ENCODE results near the gene PGC.

The PGC gene

GRCh38 chr6:41743406-41744235 lies 3.6 kb downstream of the PGC start:
- no peak for DNase-seq

DNA sequence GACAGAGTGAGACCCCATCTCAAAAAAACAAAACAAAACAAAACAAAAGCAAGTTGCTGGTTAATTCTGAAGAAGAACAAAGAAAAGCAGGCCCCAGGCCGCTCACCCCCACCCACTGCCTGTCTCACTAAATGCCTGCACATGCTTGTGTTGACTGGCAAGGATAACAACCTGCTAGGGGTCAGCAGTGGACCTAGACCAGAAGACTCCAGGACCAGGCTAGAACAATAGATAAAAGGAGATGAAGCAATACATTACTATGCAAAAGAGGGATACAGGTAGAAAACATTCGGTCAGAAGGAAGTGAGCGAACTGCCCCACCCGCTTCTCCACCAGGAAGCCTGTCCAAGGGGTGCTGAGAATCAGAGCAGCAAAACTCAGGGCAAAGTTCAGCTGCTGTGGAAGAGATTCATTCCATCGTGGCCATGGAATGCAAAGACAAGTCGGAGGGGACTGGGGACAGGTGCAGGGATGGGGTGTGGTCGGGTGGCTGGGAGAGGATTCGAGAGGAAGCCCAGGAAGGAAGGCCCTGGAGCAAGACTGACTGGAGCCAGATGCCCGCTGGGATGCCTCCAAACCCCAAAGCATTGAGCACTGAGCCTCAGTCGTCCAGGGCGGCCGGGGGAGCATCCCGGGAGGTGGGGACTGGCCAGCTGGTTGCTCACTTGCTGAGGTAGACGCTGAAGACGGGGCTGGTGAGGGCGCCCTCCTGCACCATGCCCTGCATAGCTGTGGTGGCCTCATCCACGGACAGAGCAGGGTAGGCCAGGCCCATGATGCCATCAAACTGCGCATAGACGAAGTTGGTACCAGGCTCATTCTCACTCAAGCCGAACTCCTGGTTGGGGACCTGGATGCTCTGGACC lies 5.3 kb downstream of the PGC start:
- DNase-seq = no peak

DNA sequence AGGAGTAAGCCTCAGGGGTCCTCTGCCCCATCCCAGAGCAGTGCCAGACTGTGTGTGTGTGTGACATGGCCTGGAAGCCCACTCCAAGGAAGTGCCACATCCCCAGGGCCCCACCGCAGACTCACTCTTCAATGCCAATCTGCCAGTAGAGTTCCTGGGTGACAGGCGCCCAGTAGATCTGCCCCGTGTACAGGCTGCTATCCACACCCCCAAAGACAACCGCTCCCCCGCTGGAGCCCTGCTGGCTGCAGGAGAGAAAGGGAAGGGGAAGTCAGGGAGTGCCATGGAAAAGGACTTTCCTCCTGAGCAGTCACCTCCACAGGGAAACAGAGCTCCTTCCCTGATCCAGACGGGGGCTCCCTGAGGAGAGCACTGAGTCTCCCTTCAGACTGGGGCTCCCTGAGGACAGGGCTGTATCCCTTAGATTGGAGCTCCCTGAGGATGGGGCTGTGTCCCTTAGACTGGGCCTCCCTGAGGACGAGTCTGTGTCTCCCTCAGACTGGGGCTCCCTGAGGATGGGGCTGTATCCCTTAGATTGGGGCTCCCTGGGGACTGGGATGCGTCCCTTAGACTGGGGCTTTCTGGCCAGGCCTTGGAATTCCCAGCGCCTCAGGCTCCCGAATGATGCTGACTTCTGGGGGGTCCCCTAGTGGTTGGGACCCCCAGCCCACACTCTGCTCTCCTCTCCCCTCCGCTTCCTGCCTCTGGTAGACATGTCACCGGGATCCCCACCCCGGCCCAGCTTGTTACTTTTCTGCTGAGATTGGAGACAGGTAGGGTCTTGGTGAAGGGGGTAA lies 6.6 kb downstream of the PGC start:
- DNase-seq = no peak

DNA sequence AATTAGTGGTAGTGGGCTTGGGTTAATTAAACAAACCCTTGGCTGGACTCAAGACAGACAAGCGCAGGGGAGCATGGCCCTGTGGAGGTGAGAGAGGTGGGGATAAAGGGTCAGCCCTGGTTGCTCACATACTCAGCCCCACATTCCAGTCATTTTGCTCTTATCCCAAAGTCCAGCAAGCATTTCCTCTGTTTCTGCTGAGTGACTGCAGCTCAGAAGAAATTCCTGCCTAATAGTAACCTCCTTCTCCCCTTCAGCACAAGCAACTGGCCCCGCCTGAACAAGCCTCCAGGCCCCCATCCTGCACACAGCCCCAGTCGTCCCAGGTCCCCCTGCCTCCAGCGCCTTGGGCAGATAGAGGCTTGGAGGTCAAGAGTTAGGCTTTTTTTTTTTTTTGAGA lies 8.2 kb downstream of the PGC start:
- no peak for DNase-seq

DNA sequence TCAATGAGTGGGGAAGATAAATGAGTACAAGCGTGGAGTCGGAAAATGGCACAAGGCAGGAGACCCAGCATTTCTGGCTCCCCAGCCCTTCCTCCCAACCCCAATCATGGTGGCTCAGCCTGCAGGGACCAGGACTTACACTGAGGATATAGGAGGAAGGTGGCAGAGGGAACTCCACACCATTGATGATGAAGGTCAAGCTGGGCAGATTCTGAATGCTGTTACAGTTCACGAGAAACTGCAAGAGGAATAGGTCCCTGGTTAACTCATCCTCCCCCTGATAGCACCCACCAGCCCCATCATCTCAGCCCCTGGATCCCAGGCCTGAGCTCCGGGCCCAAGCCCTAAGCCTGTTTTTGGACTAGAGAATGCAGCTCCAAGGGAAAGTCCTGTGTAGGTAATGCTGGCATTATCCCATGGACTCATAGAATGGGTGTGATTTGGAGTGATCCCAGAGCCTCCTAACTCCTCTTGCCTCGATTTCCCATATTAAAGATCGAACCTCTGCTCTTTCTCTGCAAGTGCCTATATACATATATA lies 9.5 kb downstream of the PGC start:
- DNase-seq = no peak

- DNase-seq = no peak
These were observed 10.2 kb downstream of the PGC start for GRCh38 chr6:41736800-41737555.

GRCh38 chr6:41736186-41736733 lies 10.9 kb downstream of the PGC start:
- DNase-seq = no peak

- DNase-seq = peak; percentile 97
These were observed 11.6 kb downstream of the PGC start, which contains the start of gene TFEB for GRCh38 chr6:41735427-41736185. TSS of gene TFEB (minus strand) at chr6:41735608. CDS start at chr6:41691213, 44,395 bp downstream.

- DNase-seq = peak; percentile 77
These were observed 12.4 kb downstream of the PGC start for GRCh38 chr6:41734666-41735426.

GRCh38 chr6:41733707-41734665 lies 13.2 kb downstream of the PGC start:
- peak; percentile 74 for DNase-seq

DNA sequence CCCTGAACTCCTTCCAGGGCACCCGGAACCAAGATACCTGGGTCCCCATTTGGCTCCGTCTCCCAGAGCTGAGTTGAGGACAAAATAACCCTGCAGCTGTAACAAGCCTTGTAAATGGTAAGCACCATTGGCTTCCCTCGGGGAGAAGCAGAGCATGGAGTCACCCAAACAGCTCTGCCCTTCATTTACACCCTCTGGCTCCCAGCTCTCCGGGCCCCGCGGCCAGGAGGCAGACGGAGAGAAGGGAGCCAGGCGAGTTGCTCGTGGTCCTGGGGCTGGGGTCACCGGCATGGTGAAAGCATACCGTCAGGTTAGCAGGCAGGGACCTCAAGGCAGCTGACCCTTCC lies 13.9 kb downstream of the PGC start:
- DNase-seq = no peak

DNA sequence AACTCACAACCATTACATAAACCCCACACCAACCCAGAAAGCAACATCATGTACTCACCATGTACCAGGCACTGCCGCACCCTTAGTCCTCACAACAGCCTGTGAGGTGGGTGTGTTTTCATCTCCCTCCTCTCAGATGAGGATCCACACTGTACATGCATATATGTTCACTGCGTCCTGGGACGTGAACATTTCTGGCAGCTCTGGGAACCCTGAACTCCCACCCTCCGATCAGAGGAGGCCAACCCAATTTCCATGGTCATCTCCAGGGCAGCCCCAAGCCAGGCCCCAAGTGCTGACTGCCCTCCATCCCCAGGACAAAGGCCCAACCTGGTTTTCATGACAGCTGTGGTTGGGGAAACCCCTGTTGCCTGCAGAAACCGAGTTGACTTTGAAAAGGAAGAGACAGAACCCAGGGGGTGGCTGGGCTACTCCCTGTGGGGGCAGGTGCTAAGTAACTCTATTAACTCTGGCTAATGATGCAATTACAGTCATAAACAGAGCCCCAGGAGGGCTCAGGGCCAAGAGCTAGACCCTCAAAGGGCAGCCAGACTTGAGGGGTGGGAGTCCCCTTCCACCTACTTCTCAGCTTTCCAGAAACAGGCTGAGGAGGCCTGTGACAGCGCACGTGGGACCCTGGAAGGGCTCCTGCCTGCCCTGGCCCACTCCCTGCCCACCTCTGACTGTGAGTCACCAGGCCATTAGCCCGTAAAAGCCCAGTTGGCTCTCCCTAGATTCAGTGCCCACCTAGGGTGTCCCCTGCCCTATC lies 14.4 kb downstream of the PGC start:
- peak; percentile 57 for DNase-seq

DNA sequence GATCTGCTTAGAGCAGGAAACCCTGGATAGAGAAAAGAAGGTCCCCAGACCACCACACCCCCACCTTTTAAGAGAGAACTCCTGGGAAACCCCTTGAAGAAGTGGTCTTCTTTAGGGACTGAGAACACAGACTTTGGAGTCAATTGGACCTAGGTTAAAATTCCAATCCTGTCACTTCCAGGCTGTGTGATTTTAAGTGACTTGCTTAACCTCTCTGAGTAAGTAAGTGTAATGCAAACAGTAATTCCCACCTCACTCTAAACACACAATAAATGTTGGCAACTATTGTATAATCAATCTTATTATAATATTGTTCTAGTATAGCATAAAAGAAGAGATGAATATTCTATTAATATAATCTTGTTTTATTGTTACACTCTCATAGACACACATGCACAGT lies 15.0 kb downstream of the PGC start:
- DNase-seq = no peak

DNA sequence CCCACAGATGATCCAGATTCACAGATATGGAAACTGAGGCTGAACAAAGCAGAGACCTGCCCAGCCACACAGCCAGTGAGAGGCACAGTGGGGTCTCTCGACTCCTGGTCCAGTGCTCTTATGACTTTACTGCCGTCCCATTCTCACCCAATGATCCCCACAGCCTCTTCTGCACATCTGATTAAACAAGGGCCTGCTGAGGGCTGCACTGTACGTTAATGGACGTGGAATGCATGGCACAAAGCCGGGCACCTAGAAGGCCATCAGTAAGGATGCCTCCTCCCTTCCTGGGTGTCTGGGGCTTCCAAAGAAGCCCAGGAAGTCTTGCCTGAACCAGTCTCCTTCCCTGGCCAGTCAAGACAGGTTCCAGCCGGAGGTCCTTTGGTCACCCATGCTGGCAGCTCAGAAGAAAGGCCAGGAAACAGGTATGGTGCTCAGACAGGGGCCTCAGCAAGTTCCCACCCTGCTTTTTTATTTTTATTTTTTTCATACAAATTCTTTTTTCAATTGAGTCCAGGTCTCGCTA lies 15.6 kb downstream of the PGC start:
- DNase-seq = no peak

DNA sequence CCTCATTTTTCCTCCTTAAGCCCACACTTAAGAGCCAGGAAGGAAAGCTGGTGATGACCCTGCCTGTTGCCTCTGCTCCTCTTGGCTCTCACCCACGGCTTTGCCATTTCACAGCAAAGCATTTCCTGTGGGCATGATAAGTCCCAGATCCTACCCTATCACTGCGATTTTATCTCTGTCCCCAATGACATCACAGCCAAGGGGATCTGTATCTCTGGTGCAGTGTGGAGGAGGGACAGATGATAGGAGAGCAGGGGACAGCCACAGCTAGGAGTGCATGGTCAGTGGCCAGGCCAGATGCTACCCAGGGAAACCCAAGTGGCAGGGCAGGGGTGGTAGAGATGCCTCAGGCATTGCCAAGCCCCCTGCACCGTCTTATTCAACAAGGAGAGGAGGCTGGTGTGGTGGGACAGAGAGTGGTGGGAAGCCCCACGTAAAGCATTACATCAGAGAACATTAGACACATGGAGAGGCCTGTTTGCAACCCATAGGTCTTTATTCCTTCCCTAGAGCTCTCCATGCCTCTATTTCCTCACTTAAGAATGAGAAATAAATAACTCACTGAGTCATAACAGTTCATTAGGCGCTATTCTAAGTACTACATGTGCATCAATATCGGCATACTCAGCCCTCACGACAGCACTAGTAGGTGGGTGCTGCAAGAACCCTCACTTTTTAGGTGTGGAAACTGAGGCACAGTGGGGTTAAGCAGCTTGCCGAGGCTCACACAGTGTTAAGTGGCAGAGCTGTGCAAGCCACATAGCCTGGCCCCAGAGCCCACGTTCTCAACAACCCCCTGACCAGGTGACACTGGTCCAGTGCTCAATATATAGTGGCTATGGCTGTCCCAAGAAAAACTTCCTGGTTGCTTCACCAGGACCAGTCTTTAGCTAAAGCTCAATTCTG lies 16.4 kb downstream of the PGC start:
- DNase-seq = no peak

- DNase-seq = no peak
These were observed 17.6 kb downstream of the PGC start for GRCh38 chr6:41729624-41730023.

DNA sequence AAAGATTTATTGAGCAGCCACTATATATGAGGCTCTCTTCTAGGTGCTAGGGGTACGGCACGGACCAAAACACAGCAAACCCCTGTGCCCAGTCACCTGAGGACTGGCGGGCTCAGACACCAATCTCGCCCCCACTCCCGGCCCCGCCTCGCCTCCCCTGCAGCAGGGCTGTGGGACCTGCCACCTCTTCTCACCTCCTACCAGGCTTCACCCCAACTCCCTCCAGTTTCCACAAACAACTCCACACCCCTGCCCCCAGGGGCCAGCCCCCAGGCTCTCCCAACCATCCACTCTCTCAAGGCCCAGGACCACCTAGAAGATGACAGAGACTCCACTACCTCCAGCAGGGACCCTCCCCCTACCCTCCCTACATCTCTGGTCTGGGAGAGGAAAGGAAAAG lies 18.2 kb downstream of the PGC start:
- DNase-seq = no peak

Data from activated T-cell treated with anti-CD3 and anti-CD28 coated beads, Interleukin-2, amount 50 U/mL, for 1 hour (primary cell).